GM19023 (cell line): ENCODE data around the gene GIT2.
"Not testable (repeated sequence)": the region's sequence is repeated elsewhere in the genome, so short reads cannot be mapped to it uniquely, and the experiment has no call there.

Experiments
- ATAC-seq: cut with Tn5 transposase; IDR thresholded peaks from one replicate; pipeline ENCODE4 v1.9.1; 2021; ENCODE audit warnings: mild to moderate bottlenecking, moderate library complexity; ENCODE audit not compliant: unreplicated experiment

GIT2 gene

GRCh38 chr12:109893261-109893995 lies 102.7 kb downstream of the GIT2 start:
- no peak for ATAC-seq

GRCh38 chr12:109892748-109893147 lies 103.4 kb downstream of the GIT2 start:
- ATAC-seq = peak; percentile 53

GRCh38 chr12:109892165-109892715 lies 103.9 kb downstream of the GIT2 start:
- ATAC-seq = no peak

- not testable (repeated sequence) for ATAC-seq
Measured at GRCh38 chr12:109891731-109892130, 104.4 kb downstream of the GIT2 start.

GRCh38 chr12:109890620-109891170 lies 105.5 kb downstream of the GIT2 start:
- no peak for ATAC-seq

- ATAC-seq = no peak
Measured at GRCh38 chr12:109888179-109889020, 107.8 kb downstream of the GIT2 start.

- no peak for ATAC-seq
Measured at GRCh38 chr12:109885616-109886015, 110.6 kb downstream of the GIT2 start.

GRCh38 chr12:109883461-109883860 lies 112.7 kb downstream of the GIT2 start:
- ATAC-seq = no peak

GRCh38 chr12:109881752-109882151 lies 114.4 kb downstream of the GIT2 start:
- ATAC-seq = no peak

GRCh38 chr12:109880938-109881337 lies 115.2 kb downstream of the GIT2 start:
- no peak for ATAC-seq

- peak; percentile 94 for ATAC-seq
Measured at GRCh38 chr12:109880043-109880931, 115.9 kb downstream of the GIT2 start, which contains the start of gene GLTP. Gene GLTP, minus strand, starts transcription at chr12:109880541. Its CDS starts 167 bp downstream, at chr12:109880374.
